IPS-15b (cell line): ENCODE data around the gene G6PD.
"Not testable (repeated sequence)": the region's sequence is repeated elsewhere in the genome, so short reads cannot be mapped to it uniquely, and the experiment has no call there.

Experiments
- H3K27me3 ChIP-seq: one replicate; pipeline ENCODE4 v1.6.1; 2013; ENCODE audit warnings: low read length; ENCODE audit not compliant: control insufficient read depth, insufficient read depth
- H3K36me3 ChIP-seq: one replicate; pipeline ENCODE4 v1.6.1; 2013; ENCODE audit warnings: low read length; ENCODE audit not compliant: control insufficient read depth, insufficient read depth
- H3K4me1 ChIP-seq: one replicate; pipeline ENCODE4 v1.6.1; 2013; ENCODE audit warnings: mild to moderate bottlenecking, low read length; ENCODE audit not compliant: control insufficient read depth, insufficient read depth
- H3K4me3 ChIP-seq: one replicate; pipeline ENCODE4 v1.5.1; 2013; ENCODE audit warnings: low read depth, low read length
- H3K9ac ChIP-seq: one replicate; pipeline ENCODE4 v1.6.1; 2013; ENCODE audit warnings: low read depth, mild to moderate bottlenecking, low read length
- H3K9me3 ChIP-seq: one replicate; pipeline ENCODE4 v1.6.1; 2013; ENCODE audit warnings: mild to moderate bottlenecking, low read length; ENCODE audit not compliant: control insufficient read depth, insufficient read depth

Gene G6PD

DNA sequence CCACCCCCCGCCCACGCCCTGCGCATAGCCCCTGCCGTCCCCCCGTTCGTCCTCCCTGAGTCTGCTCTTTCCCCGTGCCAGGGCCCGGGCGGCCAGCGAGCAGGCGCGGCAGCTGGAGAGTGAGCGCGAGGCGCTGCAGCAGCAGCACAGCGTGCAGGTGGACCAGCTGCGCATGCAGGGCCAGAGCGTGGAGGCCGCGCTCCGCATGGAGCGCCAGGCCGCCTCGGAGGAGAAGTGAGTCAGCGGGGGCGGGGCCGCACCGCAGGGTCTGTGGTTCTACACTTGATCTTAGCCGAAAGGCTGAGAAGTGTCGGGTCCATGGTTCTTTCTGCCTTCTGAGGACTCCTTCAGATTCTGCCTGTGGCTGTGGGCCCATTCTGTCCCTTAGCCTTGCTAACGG is 13.7 kb upstream of the G6PD start:
- H3K36me3 ChIP-seq, H3K9me3 ChIP-seq, H3K27me3 ChIP-seq, H3K4me3 ChIP-seq, H3K4me1 ChIP-seq, H3K9ac ChIP-seq: not testable (repeated sequence)

- not testable (repeated sequence) for H3K27me3 ChIP-seq, H3K36me3 ChIP-seq, H3K9me3 ChIP-seq, H3K9ac ChIP-seq, H3K4me3 ChIP-seq, H3K4me1 ChIP-seq
Measured at GRCh38 chrX:154558896-154559295, 12.2 kb upstream of the G6PD start.

DNA sequence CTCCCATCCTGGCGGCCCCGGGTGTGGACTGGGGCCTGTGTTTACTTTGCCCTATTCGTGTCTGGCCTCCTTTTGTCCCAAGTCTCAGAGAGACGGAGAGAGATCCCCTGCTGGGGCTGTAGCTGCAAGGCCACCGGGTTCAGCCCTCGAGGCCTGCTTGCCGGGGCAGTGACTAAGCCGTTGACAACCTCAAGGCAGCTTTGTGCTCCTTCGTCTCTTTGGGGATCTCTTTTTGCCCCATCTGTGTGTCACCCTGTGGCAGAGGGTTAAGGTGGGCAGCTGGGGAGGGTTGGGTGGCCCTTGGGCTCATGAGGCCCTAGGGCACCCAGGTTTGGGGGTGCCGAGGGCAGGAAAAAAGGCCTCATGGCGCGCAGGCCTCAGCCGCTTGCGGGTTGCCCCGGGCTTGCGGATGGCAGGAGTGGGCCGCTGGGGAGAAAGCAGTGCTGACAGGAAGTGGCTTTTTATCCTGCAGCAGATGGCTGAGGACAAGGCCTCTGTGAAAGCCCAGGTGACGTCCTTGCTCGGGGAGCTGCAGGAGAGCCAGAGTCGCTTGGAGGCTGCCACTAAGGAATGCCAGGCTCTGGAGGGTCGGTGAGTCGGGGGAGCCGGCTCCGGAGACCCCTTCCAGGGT is 11.5 kb upstream of the G6PD start:
- H3K4me1 ChIP-seq, H3K4me3 ChIP-seq, H3K27me3 ChIP-seq, H3K9ac ChIP-seq, H3K36me3 ChIP-seq, H3K9me3 ChIP-seq: not testable (repeated sequence)

DNA sequence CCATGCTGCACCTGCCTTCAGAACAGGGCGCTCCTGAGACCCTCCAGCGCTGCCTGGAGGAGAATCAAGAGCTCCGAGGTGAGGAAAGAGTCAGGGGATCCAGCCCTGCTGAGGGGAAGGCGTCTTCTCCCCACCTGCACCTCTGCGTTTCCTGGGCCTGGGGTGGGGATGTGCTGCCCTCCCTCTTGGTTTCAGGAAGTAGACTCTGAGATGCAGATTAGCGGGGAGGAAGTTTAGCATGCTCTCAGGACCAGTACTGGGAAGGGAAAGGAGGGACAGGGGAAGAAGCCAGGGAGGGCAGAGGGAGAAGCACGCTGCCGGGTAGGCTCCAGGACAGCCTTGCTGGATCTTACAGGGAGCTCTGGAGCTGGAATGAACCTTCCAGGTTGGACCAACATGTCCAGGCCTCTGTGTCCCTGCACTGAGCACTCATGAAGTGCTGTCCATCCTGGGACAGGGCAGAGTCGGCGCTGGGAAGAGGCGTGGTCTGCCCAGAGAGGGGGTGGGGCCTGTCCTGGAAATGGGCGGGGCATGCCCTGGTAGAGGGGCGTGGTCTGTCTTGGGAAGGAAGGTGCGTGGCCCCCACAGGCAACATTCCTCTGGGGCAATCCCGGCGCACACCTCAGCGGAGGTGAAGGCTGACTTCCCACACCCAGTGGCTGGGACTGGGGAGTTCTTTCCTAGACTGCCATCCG is 5.6 kb upstream of the G6PD start:
- H3K27me3 ChIP-seq, H3K9me3 ChIP-seq, H3K4me3 ChIP-seq, H3K4me1 ChIP-seq, H3K9ac ChIP-seq: not testable (repeated sequence)
- peaks cover 14% of the 10 kb centered on the region for H3K36me3 ChIP-seq

DNA sequence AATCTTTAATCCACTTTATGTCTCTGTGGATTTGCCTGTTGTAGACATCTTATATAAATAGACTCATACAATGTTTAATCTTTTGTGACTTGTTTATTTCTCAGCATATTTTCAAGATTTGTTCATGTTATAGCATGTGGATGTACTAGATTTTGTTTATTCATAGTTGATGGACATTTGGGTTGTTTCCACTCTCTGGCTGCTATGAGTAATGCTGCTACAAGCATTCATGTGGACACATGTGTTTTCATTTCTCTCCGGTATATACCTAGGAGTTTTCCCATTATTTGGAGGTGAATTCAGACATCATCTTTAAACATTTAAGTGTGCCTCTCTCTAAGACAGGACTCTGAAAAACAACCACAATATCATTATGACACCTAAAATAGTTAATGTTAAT is 3.1 kb upstream of the G6PD start:
- Histone ChIP-seq H3K27me3 (no peaks in the 10 kb centered on the region), H3K9ac (no peak overlapping the region), H3K4me1 (no peaks in the 10 kb centered on the region), H3K4me3 (no peak overlapping the region), H3K36me3 (peaks cover 12% of the 10 kb centered on the region), H3K9me3 (no peaks in the 10 kb centered on the region)

GRCh38 chrX:154548028-154548316 is 1.3 kb upstream of the G6PD start:
- H3K9me3 ChIP-seq, result no peaks in the 10 kb centered on the region
- H3K36me3 ChIP-seq, result peaks cover 7% of the 10 kb centered on the region
- H3K27me3 ChIP-seq, result no peaks in the 10 kb centered on the region
- H3K4me1 ChIP-seq, result no peaks in the 10 kb centered on the region
- peak overlapping the region; percentile 89 for H3K4me3 ChIP-seq
- peak overlapping the region; percentile 4 for H3K9ac ChIP-seq

GRCh38 chrX:154547245-154548027 is 790 bp upstream of the G6PD start, which contains the start of gene IKBKG:
Gene IKBKG, plus strand, starts transcription at chrX:154547620. Its CDS starts 4,383 bp downstream, at chrX:154552003.
- Histone ChIP-seq H3K4me1 (no peaks in the 10 kb centered on the region), H3K9me3 (no peaks in the 10 kb centered on the region), H3K9ac (peak within 1 kb of the TSS; percentile 8), H3K4me3 (peak within 1 kb of the TSS; percentile 89), H3K27me3 (no peaks in the 10 kb centered on the region), H3K36me3 (peaks cover 12% of the 10 kb centered on the region)

DNA sequence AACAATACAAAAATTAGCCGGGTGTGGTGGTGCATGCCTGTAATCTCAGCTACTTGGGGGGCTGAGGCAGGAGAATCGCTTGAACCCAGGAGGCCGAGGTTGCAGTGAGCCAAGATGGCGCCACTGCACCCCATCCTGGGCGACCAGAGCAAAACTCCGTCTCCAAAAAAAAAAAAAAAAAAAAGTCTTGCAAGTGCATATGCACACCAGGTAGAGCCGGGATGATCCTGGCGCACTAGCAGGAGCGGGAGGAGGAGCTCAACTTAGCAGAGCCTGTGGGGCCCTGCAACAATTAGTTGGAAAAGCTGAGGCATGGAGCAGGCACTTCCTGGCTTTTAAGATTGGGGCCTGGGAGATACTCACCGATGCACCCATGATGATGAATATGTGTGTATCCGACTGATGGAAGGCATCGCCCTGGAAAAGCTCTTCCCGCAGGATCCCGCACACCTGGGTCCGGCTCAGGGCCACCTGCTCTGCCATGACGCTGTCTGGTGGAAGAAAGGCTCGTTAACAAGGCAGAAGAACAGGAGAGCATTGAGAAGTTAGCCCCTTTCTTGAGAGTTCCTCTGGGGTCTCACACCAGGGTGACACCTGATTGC is 872 bp downstream of the G6PD start:
- H3K36me3 ChIP-seq, result peaks cover 18% of the 10 kb centered on the region
- peak overlapping the region; percentile 8 for H3K9ac ChIP-seq
- no peaks in the 10 kb centered on the region for H3K4me1 ChIP-seq
- no peaks in the 10 kb centered on the region for H3K9me3 ChIP-seq
- peak overlapping the region; percentile 66 for H3K4me3 ChIP-seq
- H3K27me3 ChIP-seq, result no peaks in the 10 kb centered on the region

DNA sequence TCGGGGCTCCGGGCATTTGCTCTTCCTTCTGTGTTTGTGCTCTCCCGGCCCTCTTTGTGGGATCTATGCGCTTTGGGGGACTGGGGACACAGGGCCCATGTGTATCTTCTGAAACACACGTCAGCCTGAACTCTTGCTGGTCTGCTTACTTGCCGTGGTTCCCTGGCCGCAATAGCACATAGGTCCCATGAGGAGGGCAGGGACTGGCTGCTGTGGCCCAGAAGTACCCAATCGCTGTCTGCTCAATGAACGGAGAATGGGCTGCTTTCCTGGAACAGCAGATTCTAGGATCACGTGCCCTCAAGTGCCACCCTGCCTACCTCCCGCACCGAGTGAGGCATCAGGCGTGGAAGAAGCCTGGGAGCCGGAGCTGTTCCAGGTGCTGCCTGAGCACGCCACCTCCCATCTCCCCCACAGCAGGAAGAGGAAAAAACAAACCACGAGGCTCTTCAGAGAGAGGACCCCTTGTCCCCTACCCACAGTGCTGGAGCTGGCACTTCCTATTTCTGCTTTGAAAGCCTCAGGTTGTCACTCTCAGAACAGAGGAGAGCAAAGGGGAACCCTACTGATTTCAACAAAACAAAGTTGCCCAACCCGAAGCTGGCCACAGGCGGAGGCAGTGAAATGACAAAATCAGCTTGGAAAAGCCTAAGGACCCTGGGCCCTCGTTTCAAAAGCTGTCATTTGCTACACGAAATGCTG is 3.8 kb downstream of the G6PD start:
- no peaks in the 10 kb centered on the region for H3K4me1 ChIP-seq
- no peak overlapping the region for H3K9ac ChIP-seq
- H3K4me3 ChIP-seq, result no peak overlapping the region
- peaks cover 20% of the 10 kb centered on the region for H3K36me3 ChIP-seq
- no peaks in the 10 kb centered on the region for H3K27me3 ChIP-seq
- no peaks in the 10 kb centered on the region for H3K9me3 ChIP-seq

- H3K9me3 ChIP-seq, result no peaks in the 10 kb centered on the region
- no peak overlapping the region for H3K9ac ChIP-seq
- no peaks in the 10 kb centered on the region for H3K27me3 ChIP-seq
- no peak overlapping the region for H3K4me3 ChIP-seq
- H3K4me1 ChIP-seq, result no peaks in the 10 kb centered on the region
- H3K36me3 ChIP-seq, result peaks cover 17% of the 10 kb centered on the region
Measured at GRCh38 chrX:154541896-154542722, 4.5 kb downstream of the G6PD start.

- peaks cover 17% of the 10 kb centered on the region for H3K36me3 ChIP-seq
- H3K9ac ChIP-seq, result no peak overlapping the region
- no peaks in the 10 kb centered on the region for H3K4me1 ChIP-seq
- no peaks in the 10 kb centered on the region for H3K27me3 ChIP-seq
- no peak overlapping the region for H3K4me3 ChIP-seq
- H3K9me3 ChIP-seq, result no peaks in the 10 kb centered on the region
Measured at GRCh38 chrX:154541589-154541895, 5.1 kb downstream of the G6PD start.
